ENCODE measurements around the gene ZDHHC11.
A peak's percentile ranks its signal among the peaks of the same experiment; 100 is the strongest.

ZDHHC11 gene, protein sequence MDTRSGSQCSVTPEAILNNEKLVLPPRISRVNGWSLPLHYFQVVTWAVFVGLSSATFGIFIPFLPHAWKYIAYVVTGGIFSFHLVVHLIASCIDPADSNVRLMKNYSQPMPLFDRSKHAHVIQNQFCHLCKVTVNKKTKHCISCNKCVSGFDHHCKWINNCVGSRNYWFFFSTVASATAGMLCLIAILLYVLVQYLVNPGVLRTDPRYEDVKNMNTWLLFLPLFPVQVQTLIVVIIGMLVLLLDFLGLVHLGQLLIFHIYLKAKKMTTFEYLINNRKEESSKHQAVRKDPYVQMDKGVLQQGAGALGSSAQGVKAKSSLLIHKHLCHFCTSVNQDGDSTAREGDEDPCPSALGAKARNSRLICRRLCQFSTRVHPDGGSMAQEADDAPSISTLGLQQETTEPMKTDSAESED

DNA sequence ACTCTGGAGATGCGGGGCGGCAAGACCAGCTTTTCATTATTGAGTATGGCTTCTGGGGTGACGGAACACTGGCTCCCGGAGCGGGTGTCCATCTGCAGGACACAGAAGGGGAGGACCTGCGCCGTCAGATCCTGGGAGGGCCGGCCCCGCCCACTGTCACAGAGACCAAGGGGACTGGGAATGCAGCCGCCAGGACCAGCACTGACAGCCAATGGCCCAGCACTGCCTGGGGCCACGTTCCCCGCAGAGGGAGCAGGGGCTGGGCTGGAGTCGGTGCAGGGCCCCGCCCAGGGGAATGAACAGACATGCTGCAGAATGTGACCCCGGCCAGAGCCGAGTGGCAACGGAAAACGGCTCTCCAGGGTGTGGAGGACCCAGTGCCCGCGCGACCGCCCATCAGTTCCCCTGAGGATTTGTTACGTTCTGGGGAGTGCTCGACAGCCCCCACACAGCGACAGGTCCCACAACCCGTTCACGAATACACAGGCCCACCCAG, at the start of gene ZDHHC11:
Gene ZDHHC11 (minus strand): TSS at position 476 of the 496 bp plus-strand sequence. CDS start 384 bp downstream, at position 92.
- no peak for DNase-seq

DNA sequence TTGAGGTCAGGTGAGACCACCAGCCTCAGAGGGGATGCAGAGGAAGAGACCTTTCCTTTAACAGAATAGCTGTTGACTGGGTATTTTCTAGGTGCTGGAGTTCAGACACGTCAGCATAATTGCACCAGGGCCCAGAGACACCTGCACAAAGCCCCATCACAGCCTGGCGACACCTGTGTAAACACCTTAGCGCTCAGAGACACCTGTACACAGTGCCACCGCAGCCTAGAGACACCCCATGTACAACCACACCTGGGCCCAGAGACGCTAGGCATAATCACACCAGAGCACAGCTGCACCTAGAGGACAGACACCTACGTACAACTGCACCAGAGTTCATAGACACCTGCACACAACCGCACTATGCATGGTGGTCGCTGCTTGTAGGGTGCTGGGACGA, 42.9 kb upstream of the ZDHHC11 start:
- no peak for DNase-seq

DNA sequence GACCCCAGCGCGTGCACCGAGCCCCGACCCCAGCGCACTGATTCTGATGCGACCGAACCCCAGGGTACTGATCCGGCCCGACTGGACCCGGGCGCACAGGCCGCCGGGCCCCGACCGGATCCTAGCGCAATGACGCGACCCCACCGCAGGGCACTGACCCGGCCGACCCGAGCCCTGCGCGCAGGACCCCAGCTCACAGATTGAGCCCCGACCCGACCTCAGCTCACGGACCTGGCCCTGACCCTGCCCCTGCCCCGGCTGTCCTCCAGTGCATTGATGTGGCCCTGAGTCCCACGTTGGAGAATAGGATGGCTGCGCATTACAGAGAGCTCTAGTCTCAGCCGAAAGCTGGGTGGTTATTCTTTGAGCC, 42.3 kb upstream of the ZDHHC11 start:
- no peak for DNase-seq

DNA sequence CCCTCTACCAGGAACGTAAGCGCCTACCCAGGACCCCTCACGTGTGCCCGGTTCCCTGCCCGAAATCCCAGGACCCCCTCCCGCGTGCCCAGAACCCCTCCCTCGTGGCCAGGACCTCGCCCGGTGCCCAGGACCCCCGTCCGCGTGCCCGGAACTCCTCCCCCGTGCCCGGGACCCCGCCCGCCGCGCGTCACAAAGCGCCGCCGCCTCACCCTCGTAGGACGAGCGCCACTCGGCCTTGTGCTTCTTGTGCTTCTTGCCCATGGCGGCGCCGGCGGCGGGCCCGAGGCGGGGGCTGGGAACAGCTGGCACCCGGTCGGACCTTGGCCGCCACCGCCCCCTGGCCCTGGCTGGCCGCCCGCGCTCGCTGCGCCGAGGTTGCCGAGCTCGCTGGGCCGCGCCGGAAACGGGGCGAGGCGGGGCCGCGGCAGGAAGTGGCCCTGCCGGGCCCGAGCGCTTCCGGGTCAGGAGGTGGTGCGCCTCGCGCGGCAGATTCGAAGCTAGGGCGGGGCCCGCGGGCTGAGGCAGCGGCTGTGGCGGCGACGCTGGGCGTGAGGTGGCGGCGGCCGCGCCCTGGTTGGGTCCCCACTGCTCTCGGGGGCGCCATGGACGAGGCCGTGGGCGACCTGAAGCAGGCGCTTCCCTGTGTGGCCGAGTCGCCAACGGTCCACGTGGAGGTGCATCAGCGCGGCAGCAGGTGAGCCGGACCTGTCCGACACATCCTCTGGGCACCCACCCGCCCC, 41.8 kb upstream of the ZDHHC11 start, which contains the start of the genes BRD9 and TRIP13:
Gene BRD9 (minus strand): TSS at position 408 of the 743 bp plus-strand sequence. CDS start 144 bp downstream, at position 264.
Gene TRIP13 (plus strand): TSS at position 491 of the 743 bp plus-strand sequence. CDS start 115 bp downstream, at position 606.
- DNase-seq = peak; percentile 6

DNA sequence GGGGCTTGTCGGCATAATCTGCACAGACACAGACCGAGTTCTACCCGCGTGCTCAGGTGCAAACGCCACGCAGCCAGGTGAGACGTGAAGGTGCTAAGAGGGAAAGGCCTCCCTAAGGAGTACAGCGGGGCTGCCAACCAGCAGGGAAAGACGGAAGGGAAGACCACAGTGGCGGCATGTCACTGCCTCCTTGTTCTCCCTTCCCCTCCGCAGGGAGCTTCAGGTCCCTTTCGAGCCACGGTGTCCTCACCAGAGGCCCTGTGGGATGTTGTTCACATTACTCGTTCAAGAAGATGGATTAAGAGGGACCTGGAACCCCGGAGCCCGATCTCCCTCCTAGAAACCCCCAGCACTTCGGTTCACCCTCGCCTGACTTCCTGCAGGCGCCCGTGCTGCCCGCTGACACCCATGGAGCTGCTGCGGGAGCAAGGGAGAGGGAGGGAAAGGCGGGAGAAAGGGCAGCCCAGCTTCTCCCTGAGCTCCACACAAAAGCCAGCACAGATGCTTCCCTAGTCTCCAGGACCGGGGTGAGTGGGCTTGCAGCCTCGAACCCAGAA, 41.1 kb upstream of the ZDHHC11 start:
- no peak for DNase-seq

DNA sequence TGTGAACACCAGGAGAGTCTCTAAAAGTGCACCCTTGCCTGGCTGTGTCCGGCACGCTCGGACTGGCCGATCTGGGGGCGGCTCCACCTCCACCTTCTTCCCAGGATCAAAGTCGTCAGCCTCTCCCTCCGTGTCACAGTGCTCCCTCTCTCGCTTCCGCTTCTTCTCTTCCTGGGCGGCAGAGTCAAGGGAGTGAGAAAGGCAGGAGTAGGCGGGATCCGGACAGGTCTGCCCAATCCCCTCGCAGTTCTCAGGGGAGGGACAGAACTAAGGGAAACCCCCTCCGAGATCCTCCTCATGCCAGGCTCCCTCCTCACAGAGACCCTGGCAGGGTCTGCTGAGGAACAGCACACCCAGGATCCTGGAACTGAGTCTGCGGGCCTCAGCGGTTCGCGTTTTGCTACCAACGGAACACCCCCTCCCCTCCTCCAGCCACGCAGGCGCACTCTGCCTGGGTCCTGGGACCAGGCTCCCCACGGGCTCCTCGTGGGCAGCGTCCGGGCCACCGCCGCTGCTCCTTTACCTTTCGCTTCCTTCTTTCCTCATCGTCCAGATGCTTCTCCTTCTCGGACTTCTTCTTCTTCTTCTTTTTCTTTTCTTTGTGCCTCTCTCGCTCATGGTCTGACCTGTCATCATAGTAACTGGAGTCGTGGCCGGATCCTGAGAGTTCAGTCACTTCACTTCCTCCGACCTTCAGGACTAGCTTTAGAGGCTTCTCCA, 40.5 kb upstream of the ZDHHC11 start:
- DNase-seq = no peak

DNA sequence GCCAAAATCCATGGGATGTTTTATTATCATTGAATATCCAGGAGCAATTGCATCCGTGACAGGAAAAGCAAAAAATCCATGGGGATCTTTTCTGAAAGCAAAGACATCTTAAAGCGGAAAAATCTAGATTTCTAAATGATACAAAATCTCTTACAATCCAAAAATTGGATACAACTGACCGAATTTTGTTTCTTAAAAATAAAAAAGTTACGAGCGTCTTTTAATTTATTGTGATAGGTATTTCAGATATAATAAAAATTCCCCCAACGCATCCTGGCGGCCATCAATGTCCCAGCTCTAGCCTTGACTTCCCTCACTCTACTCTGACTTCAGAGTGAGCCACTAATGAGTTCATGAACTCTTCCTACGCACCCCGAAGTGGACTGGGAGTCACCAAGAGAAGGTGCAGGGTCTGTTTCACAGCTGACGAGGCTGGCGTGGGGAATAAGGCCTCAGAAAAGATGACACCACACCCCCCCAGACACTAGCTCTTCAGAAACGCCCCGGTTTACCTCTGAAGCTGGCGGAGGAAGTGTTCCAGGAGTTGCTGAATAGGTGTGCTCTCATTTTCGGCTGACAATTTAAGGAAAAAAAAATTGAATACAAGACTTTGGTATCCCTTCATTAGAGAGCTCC, 38.4 kb upstream of the ZDHHC11 start:
- DNase-seq = no peak

DNA sequence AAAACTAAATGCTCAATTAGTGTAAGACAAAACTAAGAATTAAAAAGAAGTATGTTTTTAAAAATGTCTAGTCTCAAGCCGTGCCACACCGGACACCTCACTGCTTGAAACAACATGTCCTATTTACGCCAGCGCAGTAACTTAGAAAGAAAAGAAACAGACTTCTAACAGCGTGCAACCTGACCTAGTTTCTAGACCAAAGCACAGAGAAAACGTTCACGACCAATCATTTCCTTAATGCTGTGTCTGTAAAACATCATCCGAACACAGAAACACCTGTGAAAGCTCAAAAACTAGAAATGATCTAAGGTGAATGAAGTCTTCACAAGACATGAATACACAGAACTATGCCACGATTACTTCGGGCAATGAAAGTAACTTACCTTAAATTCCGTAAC, 37.9 kb upstream of the ZDHHC11 start:
- no peak for DNase-seq

DNA sequence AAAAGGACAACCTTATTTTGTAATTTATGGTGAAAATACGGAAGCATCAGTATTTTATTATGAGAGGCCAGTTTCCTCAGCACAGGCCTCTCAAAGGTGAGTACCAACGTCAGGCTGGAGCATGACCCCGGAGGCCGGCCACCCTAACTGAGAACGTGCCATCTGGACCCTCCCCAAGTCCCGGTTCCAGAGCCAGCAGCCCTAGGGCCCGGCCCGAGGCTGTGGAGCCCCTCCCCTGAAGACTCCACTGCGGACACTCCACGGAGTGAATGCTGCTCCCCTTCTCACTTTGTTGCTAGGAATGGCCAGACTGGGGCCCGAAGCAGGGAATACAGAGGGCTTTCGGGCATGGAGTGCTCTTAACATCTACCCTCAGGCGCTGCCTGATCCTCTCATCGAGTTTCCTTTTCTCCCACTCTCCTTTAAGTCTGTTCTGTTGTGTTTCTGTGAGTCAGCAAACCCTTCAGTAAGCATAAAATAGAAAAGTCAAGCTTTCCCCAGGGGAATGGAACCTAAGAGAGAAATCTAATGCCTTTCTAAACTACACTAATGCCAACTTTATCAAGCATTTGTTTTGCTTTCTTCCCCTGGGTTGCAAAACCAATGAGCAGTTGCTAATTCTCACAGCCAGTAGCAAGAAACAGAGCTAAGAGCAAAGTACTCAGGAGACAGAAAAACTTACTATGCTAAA, 37.3 kb upstream of the ZDHHC11 start:
- no peak for DNase-seq

DNA sequence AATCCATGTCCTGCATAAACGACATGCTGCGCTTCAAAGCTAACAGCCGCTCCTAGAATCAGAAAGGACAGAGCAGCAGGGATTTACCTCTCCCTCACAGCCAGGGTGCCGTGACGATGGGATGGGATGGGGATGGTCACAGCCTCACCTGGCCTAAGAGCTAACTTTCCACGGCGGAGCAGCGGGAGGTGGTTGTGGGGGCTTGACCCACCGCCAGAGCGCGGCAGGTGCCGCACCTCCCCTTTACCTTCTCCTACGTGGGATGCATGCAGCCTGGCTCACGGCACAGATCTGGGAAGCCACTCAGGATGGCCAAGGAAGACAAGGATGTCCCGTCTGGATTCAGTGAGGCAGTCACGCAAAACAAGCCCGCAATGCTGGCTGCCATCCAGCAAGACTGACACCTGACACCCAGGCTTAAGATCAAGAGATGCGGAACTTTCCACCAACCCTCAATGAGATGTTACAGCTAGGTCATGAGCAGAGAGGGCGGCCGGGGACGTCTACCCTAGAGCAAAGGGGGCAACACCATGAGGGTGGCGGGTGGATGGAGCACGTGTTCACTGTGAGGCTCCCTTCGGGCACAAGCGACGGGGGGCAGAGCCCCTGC, 36.0 kb upstream of the ZDHHC11 start:
- no peak for DNase-seq

DNA sequence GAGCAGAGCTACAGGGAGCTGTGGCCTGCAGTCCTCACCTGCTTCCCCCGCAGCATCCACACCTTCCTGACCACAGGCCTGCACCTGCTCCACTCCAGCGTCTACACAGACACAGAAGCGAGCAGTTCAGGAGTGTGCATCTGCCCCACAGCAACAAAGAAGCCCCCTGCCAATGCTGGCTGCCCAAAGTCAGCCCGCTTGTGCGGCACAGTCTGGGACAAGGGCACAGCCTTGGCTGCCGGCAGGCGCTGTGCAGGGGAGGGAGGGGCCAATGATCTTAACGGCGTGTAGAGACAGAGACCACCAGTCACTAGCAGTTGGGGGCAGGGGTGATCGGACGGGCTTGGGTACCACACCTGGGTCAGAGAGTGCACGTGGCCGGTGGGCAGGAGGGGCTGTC, 35.2 kb upstream of the ZDHHC11 start:
- DNase-seq = no peak

DNA sequence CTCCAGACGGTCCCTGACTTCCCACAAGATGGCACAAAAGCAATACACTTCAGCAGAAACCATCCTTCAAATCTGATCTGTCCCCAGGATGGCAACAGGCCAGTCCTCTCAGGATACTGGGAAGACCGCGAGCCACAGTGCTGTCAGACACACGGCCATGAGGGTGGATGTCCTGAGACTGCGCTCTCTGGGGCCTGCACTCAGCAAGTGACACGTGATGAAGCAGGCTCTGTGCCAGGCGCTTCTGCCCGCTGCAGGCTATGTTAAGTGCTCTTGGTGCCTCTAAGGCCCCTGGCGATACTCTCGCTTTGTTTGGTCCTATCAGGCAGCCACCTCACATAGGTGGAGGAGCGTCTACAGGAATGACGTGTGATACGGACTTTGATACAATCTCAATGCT, 34.7 kb upstream of the ZDHHC11 start:
- DNase-seq = no peak

DNA sequence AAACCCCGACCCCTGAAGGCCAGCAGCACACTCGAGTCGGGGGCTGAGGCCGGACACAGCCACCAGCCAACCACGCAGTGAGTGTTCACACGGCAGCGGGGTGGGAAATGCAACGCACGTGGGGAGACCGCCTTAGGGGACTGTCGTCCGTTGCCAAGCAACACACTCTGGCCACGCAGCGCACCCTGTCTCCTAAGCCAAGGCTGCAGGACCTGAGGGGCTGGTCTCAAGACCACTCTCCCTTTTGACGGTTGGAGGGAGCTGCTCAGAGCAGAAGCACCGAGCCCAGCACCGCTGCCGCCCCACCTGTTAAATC, 34.3 kb upstream of the ZDHHC11 start:
- no peak for DNase-seq

DNA sequence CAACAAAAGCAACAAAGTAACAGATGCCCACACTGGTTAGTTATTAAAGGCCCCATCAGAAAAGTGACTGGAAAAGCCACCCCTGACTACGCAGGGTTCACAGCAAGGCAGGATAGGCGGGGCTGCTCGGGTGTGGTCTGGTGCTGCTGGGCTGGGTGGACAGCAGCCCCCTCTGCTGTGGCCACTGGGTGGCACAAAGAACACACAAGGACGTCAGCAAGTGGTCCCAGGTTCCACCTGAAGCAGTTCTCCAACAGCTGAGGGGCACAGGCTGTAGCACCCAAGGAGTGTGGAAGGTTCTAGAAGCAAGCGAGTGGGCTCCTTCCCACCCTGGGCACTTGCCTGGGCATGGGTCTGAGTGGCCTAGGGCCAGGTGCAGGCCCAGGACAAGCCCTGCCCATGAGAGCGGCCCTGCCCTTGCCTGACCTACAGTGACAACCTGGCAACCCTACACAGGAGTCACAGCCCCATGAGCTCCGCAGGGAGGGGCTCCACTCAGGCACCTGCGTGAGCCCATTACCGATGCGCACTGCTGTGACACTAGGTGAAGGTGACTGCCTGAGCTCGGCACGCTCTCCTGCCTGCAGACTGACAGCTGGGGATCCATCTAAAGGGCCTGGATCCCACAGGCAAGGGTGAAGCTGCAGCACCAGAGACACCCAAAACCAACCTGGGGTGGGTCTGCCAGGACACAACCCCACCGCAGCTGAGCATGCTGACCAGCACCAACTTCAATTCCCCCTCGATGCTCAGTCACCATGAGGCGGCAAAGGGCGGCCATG, 33.8 kb upstream of the ZDHHC11 start:
- DNase-seq = no peak

DNA sequence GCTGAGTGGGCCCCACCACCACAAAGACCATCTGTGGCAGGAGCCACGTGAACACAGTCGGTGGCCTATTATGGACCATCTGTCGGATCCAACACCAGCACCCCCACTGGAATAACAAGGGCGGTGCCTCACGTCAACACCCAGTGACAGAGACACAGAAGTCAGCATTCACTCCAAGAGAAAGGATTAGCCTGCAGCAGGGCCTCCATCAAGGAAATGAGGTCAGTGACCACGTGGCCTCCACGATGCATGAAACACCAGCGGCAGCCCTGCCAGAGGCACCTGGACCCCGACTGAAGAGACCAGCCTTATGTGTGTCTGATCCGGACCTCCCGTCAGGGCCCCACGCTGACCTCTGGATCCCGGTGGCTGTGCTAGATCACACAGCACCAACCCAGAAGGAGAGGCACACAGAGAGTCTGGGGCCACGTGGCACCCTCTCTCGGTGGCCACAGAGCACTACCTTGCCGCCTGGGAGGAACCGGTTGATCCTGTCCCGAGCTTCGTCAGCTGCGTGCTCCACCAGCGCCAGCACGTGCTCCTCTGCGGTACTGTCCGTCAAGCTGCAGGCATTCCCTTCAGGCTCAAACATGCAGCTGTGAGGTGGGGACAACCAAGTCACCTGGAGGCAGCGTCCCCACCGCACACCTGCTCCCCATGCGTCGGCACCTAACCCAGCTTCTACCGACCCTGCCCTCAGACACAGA, 32.8 kb upstream of the ZDHHC11 start:
- no peak for DNase-seq

DNA sequence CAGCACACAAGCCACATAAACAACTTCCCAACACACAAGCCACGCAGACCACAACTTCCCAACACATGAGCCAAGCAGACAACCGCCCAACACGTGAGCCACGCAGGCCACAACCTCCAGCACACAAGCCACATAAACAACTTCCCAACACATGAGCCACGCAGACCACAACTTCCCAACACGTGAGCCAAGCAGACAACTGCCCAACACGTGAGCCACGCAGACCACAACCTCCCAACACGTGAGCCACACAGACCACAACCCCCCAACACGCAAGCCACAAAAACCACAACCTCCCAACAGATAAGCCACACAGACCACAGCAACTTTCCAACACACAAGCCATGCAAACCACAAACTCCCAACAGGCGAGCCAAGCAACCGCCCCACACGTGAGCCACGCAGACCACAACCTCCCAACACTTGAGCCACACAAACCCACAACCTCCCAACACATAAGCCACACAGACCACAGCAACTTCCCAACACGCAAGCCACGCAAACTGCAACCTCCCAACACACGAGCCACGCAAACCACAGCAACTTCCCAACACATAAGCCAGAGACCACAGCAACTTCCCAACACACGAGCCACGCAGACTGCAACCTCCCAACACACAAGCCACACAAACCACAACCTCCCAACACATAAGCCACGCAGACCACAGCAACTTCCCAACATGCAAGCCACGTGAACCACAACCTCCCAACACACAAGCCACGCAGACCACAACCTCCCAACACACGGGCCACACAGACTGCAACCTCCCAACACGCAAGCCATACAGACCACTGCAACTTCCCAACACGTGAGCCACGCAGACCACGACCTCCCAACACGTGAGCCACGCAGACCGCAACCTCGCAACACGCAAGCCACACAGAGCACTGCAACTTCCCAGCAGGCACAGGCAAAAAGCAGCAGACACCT, 31.7 kb upstream of the ZDHHC11 start:
- DNase-seq = no peak

DNA sequence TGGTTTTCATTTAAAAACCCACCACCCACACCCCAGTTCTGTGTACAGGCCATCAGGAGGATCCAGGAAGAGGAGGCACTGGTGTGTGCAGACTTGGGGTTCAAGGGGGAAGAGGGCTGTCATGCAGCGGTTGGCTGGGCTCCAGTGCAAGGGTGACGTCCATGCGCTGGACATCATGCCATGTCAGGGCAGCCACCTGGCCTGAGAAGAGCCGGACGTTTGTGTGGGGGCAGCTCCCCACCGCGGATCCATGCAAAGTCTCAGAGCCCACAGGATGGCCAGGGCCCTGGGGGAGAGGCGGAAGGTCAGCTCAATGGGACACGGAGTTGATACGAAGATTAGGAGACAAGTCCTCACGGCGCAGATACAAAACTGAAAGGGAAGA, 30.8 kb upstream of the ZDHHC11 start:
- DNase-seq = no peak

DNA sequence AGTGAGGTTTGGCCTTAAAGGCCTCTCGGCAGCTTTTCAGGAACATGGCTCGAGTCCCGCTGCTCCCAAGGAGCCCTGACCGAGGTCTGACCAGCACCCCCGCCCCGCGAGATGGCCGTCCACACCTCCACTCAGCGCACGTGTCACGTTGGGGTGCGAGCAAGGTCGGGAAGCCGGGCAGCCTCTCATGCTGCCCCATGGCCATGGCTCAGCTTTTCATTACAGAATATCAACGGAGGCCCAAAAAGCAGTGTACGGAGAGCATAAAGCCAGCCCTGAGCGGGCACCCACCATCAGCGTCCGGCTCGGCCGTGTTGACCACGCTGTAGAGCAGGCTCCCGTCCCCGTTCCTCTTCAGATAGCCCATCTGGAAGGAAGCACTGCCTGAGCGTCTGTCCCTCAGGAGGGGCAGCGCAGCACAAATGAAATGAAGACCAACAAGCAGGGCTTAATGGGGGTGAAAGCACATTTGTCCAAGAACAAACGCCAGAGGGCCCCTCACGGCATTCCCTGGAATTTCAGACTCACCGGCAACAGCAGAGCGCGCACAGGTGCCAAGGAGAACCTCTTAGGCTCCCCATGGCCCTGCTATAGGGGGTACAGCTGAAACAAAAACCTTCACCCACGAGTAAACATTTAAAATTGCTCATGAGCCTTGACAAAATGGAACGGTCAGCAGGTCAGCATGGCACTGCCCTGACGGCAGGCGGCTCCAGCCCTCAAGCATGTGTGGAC, 30.2 kb upstream of the ZDHHC11 start:
- no peak for DNase-seq

All from NCI-H1417 treated with DMSO at 0.1 percent for 48 hours (cell line).